GM10248 (cell line): ENCODE results near the gene TRAP1.

Source experiments
- CTCF ChIA-PET: fragments of 300-600 bp; sonication (Branson Sonifier 250); formaldehyde crosslinking; extraction: SDS; loops from one replicate; lab custom pipeline; 2021; ENCODE audit warnings: antibody characterized with exemption; lab: Yijun Ruan, JAX
- POLR2A ChIA-PET: fragments of 350-650 bp; sonication (Branson Sonifier 250); formaldehyde crosslinking; extraction: SDS; loops from one replicate; lab custom pipeline; 2020; ENCODE audit warnings: antibody characterized with exemption; lab: Yijun Ruan, JAX
- DNase-seq: peaks from one replicate; pipeline ENCODE4 v3.0.0; 2012; ENCODE audit errors: extremely low spot score
- CTCF ChIP-seq: IDR thresholded peaks from 2 replicates; pipeline ENCODE4 v1.5.1; 2012; ENCODE audit warnings: mild to moderate bottlenecking, low read depth; ENCODE audit errors: extremely low read depth, missing control alignments, control extremely low read depth

TRAP1 gene

GRCh38 chr16:3734084-3734757 is 16.9 kb upstream of the TRAP1 start:
- ChIA-PET CTCF (no interaction called here), POLR2A (no interaction called here)
- no peak for TF ChIP-seq CTCF
- no peak for DNase-seq

- TF ChIP-seq CTCF: no peak
- DNase-seq: no peak
- POLR2A ChIA-PET: no interaction called here
- CTCF ChIA-PET: interaction anchor here (1.5 kb wide), 1 partner anchor 9 kb away, joined by 5 read pairs; no protein-coding TSS in a partner anchor
These were observed 14.8 kb upstream of the TRAP1 start for GRCh38 chr16:3732171-3732570.

- CTCF ChIA-PET: interaction anchor here (1.5 kb wide), 1 partner anchor 8 kb away, joined by 5 read pairs; no protein-coding TSS in a partner anchor
- POLR2A ChIA-PET: no interaction called here
These were observed 14.0 kb upstream of the TRAP1 start for GRCh38 chr16:3731126-3731935.

GRCh38 chr16:3730161-3731125 is 13.1 kb upstream of the TRAP1 start:
- TF ChIP-seq CTCF: no peak
- ChIA-PET POLR2A (no interaction called here), CTCF (no interaction called here)
- DNase-seq: no peak

More at GRCh38 chr16:3731126-3731935, 14.0 kb upstream of the TRAP1 start:
- no peak for TF ChIP-seq CTCF
- no peak for DNase-seq

GRCh38 chr16:3729161-3730112 is 12.1 kb upstream of the TRAP1 start:
- TF ChIP-seq CTCF: no peak
- POLR2A ChIA-PET: no interaction called here
- CTCF ChIA-PET: no interaction called here
- no peak for DNase-seq
